HepG2 (cell line): Measurements from ENCODE around the gene PTGR1. TPM values are rescaled to one million over a fixed set of nuclear protein-coding genes. Genes with fewer than 3 reads are reported as not detected.
A peak's percentile ranks its signal among the peaks of the same experiment; 100 is the strongest.

ENCODE experiments used
- AKAP8 ChIP-seq: sonication (generic); formaldehyde crosslinking; IDR thresholded peaks from 2 replicates; pipeline ENCODE4 v1.5.1; 2020; ENCODE audit warnings: mild to moderate bottlenecking, missing genetic modification reagents
- ATRX ChIP-seq: sonication (generic); formaldehyde crosslinking; IDR thresholded peaks from 2 replicates; pipeline ENCODE4 v1.4.0; 2020; ENCODE audit warnings: missing genetic modification reagents, borderline replicate concordance
- CHD4 ChIP-seq: fragments of 200-600 bp; sonication (generic); IDR thresholded peaks from 2 replicates; pipeline ENCODE4 v1.7.0; 2017; ENCODE audit warnings: mild to moderate bottlenecking, low read length, borderline replicate concordance
- CSRNP1 ChIP-seq: sonication (generic); formaldehyde crosslinking; IDR thresholded peaks from 2 replicates; pipeline ENCODE4 v1.8.1; 2023; ENCODE audit warnings: mild to moderate bottlenecking, missing genetic modification reagents
- FOXP4 ChIP-seq: sonication (generic); formaldehyde crosslinking; IDR thresholded peaks from 2 replicates; pipeline ENCODE4 v1.4.0; 2020; ENCODE audit warnings: missing genetic modification reagents
- HDAC6 ChIP-seq: fragments of 200-600 bp; sonication (generic); IDR thresholded peaks from 2 replicates; pipeline ENCODE4 v1.7.0; 2017; ENCODE audit warnings: mild to moderate bottlenecking, antibody characterized with exemption, low read length, low read depth
- RNF219 ChIP-seq: sonication (generic); formaldehyde crosslinking; IDR thresholded peaks from 2 replicates; pipeline ENCODE4 v1.5.0; 2020; ENCODE audit warnings: mild to moderate bottlenecking, missing genetic modification reagents
- SMYD3 ChIP-seq: sonication (generic); formaldehyde crosslinking; IDR thresholded peaks from 2 replicates; pipeline ENCODE4 v1.8.1; 2023; ENCODE audit warnings: mild to moderate bottlenecking, missing genetic modification reagents
- TEF ChIP-seq: sonication (generic); formaldehyde crosslinking; IDR thresholded peaks from 2 replicates; pipeline ENCODE4 v1.5.0; 2020; ENCODE audit warnings: missing genetic modification reagents
- ZFP90 ChIP-seq: sonication (generic); formaldehyde crosslinking; IDR thresholded peaks from 2 replicates; pipeline ENCODE4 v1.8.0; 2022; ENCODE audit warnings: missing genetic modification reagents, mild to moderate bottlenecking, inconsistent platforms, borderline replicate concordance
- ZHX1 ChIP-seq: sonication (generic); formaldehyde crosslinking; IDR thresholded peaks from 2 replicates; pipeline ENCODE4 v1.8.1; 2022; ENCODE audit warnings: low read depth, mild to moderate bottlenecking, missing genetic modification reagents
- ZKSCAN8 ChIP-seq: IDR thresholded peaks from 2 replicates; pipeline ENCODE4 v1.6.1; 2016; ENCODE audit warnings: borderline replicate concordance, missing genetic modification reagents, missing compliant biosample characterization
- ZNF263 ChIP-seq: sonication (generic); formaldehyde crosslinking; IDR thresholded peaks from 2 replicates; pipeline ENCODE4 v1.4.0; 2020; ENCODE audit warnings: missing genetic modification reagents
- ZNF326 ChIP-seq: sonication (generic); formaldehyde crosslinking; IDR thresholded peaks from 2 replicates; pipeline ENCODE4 v1.4.0; 2020; ENCODE audit warnings: missing genetic modification reagents, borderline replicate concordance
- ZNF331 ChIP-seq: sonication (generic); formaldehyde crosslinking; IDR thresholded peaks from 2 replicates; pipeline ENCODE4 v1.4.0; 2020; ENCODE audit warnings: missing genetic modification reagents
- ZNF619 ChIP-seq: sonication (generic); formaldehyde crosslinking; IDR thresholded peaks from 2 replicates; pipeline ENCODE4 v1.4.0; 2020; ENCODE audit warnings: mild to moderate bottlenecking, missing genetic modification reagents
- ZNF883 ChIP-seq: sonication (generic); formaldehyde crosslinking; IDR thresholded peaks from 2 replicates; pipeline ENCODE4 v1.5.1; 2020; ENCODE audit warnings: mild to moderate bottlenecking, missing genetic modification reagents; ENCODE audit errors: not compliant biosample characterization
- ZXDC ChIP-seq: sonication (generic); formaldehyde crosslinking; IDR thresholded peaks from 2 replicates; pipeline ENCODE4 v1.5.0; 2020; ENCODE audit warnings: mild to moderate bottlenecking, missing genetic modification reagents
- polyA plus RNA-seq, 8 experiments: library from polyadenylated mRNA; depleted of rRNA in 3 of 8; stranded (reverse) in 7 of 8; unstranded in 1 of 8; fragments of >200 nt; fragmentation: Illumina TruSeq in 4 of 8; extraction: Trizol in 4 of 8; gene quantifications; 2 replicates each; pipeline versions ENCODE4 v1.2.1 to v1.2.3, GENCODE V29; 2011 to 2016; ENCODE audit warnings: low read depth in 4 of 8, missing spikeins in 1 of 8, mixed read lengths in 1 of 8; ENCODE audit not compliant: insufficient read depth in 1 of 8
- total RNA-seq, 5 experiments: library from RNA; depleted of rRNA; stranded (reverse); fragments of >200 nt; fragmentation: Illumina TruSeq; extraction: Trizol; gene quantifications; 2 replicates each; pipeline ENCODE4 v1.2.3, GENCODE V29; 2016; ENCODE audit warnings: low read depth in 1 of 5

Gene PTGR1
- total and polyA plus RNA-seq, 2 of the 13 experiments (the other 11 are each of a cell fraction or from before 2014, with no cell fraction given), result 6.0 to 15.8 TPM

- TF ChIP-seq HDAC6 (no peak), SMYD3 (CRISPR knock-in tag) (no peak), ZNF331 (CRISPR knock-in tag) (no peak; the same call in 1 of the 2 replicates), ATRX (no peak), CSRNP1 (CRISPR knock-in tag) (no peak), CHD4 (no peak), ZNF883 (CRISPR knock-in tag) (no peak), ZNF263 (peak; percentile 68; the same call in 1 of the 2 replicates), ZKSCAN8 (CRISPR knock-in tag) (peak; percentile 96), ZHX1 (CRISPR knock-in tag) (0 out of 2 replicates have a peak, but pooled peaks have one; percentile 41), AKAP8 (CRISPR knock-in tag) (no peak), TEF (CRISPR knock-in tag) (no peak), ZFP90 (CRISPR knock-in tag) (no peak; the same call in 1 of the 2 replicates), RNF219 (no peak), ZNF619 (CRISPR knock-in tag) (0 out of 2 replicates have a peak, but pooled peaks have one; percentile 9), ZXDC (CRISPR knock-in tag) (no peak), ZNF326 (CRISPR knock-in tag) (no peak), FOXP4 (CRISPR knock-in tag) (no peak)
Measured at GRCh38 chr9:111630964-111631213, 31.4 kb upstream of the PTGR1 start (continued).
